GM18858 (cell line): Measurements from ENCODE around the gene C13orf46.
"Not testable (repeated sequence)": the region's sequence is repeated elsewhere in the genome, so short reads cannot be mapped to it uniquely, and the experiment has no call there.

Source experiments
- ATAC-seq: cut with Tn5 transposase; IDR thresholded peaks from one replicate; pipeline ENCODE4 v1.9.1; 2021; ENCODE audit not compliant: unreplicated experiment

C13orf46 gene

GRCh38 chr13:113973218-113974164, at the start of gene C13orf46:
TSS of gene C13orf46 (minus strand) at chr13:113974076. CDS start at chr13:113973997, 79 bp downstream.
- no peak for ATAC-seq

GRCh38 chr13:114022876-114023275, 49.0 kb upstream of the C13orf46 start:
- no peak for ATAC-seq

GRCh38 chr13:114022309-114022669, 48.4 kb upstream of the C13orf46 start:
- ATAC-seq = no peak

GRCh38 chr13:114021464-114022308, 47.8 kb upstream of the C13orf46 start:
- ATAC-seq = no peak

- ATAC-seq = no peak
Observed at GRCh38 chr13:114020750-114021463, 47.0 kb upstream of the C13orf46 start.

GRCh38 chr13:114020134-114020533, 46.3 kb upstream of the C13orf46 start:
- not testable (repeated sequence) for ATAC-seq

- ATAC-seq = no peak
Observed at GRCh38 chr13:114019367-114019766, 45.5 kb upstream of the C13orf46 start.

- ATAC-seq = no peak
Observed at GRCh38 chr13:114018461-114019055, 44.7 kb upstream of the C13orf46 start.

GRCh38 chr13:114017966-114018365, 44.1 kb upstream of the C13orf46 start:
- ATAC-seq = no peak

GRCh38 chr13:114017028-114017630, 43.3 kb upstream of the C13orf46 start:
- no peak for ATAC-seq

GRCh38 chr13:114016321-114017027, 42.6 kb upstream of the C13orf46 start:
- ATAC-seq = no peak

- ATAC-seq = no peak
Observed at GRCh38 chr13:114015969-114016295, 42.1 kb upstream of the C13orf46 start.

GRCh38 chr13:114015111-114015968, 41.5 kb upstream of the C13orf46 start:
- ATAC-seq = no peak

- ATAC-seq = no peak
Observed at GRCh38 chr13:114013952-114014629, 40.2 kb upstream of the C13orf46 start.

- no peak for ATAC-seq
Observed at GRCh38 chr13:114013336-114013735, 39.5 kb upstream of the C13orf46 start.

GRCh38 chr13:114012921-114013320, 39.0 kb upstream of the C13orf46 start:
- no peak for ATAC-seq

GRCh38 chr13:114012141-114012540, 38.3 kb upstream of the C13orf46 start:
- ATAC-seq = no peak

GRCh38 chr13:114011226-114011625, 37.4 kb upstream of the C13orf46 start:
- ATAC-seq = no peak
